ENCODE measurements around the gene MYRIP.

Gene MYRIP

DNA sequence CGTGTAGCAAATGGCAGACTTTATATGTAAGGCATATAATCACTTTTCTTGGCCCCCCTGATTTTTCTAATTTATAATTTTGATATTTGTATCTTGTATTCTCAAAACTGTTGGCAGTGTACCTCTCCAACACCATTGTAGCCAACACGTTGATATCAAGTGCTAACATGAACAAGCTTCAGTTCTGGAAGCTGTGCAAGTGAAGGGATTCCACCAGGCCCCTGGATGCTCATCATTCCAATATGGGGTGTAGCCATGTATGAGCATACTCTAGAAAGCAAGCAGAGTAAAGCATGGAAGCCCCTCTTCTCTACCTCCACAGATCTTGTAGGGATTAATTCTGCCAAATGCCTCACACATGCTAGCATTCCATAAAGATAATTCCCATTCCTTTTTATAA lies 211.3 kb downstream of the MYRIP start:
- Histone ChIP-seq H3K4me1 (ENCODE audit: control insufficient read depth, insufficient read depth, low read depth, low read length) (no peaks in the 10 kb centered on the region), H3K4me2 (ENCODE audit: low read length, poor library complexity, severe bottlenecking) (no peak overlapping the region), H3K79me1 (replicated peaks; ENCODE audit: low read length, poor library complexity, severe bottlenecking) (no peaks in the 10 kb centered on the region), H3K4me3 (ENCODE audit: insufficient read depth in 1 of 2, low read depth in 1 of 2, low read length in 2 of 2) (no peak overlapping the region), H4K8ac (ENCODE audit: low read length) (no peak overlapping the region), H2BK15ac (ENCODE audit: low read depth, poor library complexity, severe bottlenecking) (no peak overlapping the region), H2BK5ac (ENCODE audit: low read depth, low read length, poor library complexity, severe bottlenecking) (no peak overlapping the region), H3K4ac (ENCODE audit: low read depth in 1 of 2, low read length in 2 of 2) (no peak overlapping the region), H3K27ac (ENCODE audit: low read length, poor library complexity, severe bottlenecking) (no peak overlapping the region), H3K14ac (ENCODE audit: low read length in 2 of 2) (no peak overlapping the region), H2AFZ (ENCODE audit: low read depth, low read length) (no peak overlapping the region), H2BK120ac (ENCODE audit: low read depth, low read length) (no peak overlapping the region), H2BK12ac (ENCODE audit: low read length in 2 of 2) (no peak overlapping the region), H3K23ac (ENCODE audit: low read length in 2 of 2) (no peak overlapping the region), H3K27me3 (ENCODE audit: control insufficient read depth in 1 of 2, insufficient read depth in 1 of 2, low read length in 2 of 2) (no peaks in the 10 kb centered on the region), H2AK5ac (ENCODE audit: low read length, severe bottlenecking) (no peak overlapping the region), H3K36me3 (ENCODE audit: control insufficient read depth in 1 of 2, insufficient read depth in 2 of 2, low read depth in 1 of 2, low read length in 2 of 2) (no peaks in the 10 kb centered on the region), H3K9me3 (ENCODE audit: control insufficient read depth, low read length) (peaks cover 17% of the 10 kb centered on the region), H4K91ac (ENCODE audit: low read length) (no peak overlapping the region), H3K9ac (ENCODE audit: low read length) (no peak overlapping the region), H3K18ac (ENCODE audit: low read depth in 1 of 2, low read length in 2 of 2) (no peak overlapping the region)
- WGBS = 62% methylated on average over 1 of the region's 2 CpGs
- no peak for DNase-seq

DNA sequence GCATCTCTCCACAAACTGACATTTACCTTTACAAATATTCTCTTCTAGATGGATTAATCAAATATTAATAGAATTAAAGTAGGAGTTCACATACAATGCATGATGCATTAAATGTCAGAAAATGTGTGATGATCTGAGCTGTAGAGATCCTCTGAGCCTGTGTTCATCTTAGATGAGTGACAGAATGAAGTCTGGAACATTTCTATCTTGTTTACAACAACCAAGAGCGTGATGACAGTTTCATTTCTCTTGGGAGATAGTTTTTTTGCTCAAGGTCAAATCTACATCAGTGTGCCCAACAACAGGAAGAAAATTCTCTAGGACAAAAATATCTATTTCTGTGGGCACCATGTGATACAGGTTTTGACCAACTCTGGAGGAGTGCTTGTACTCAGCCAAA lies 211.9 kb downstream of the MYRIP start:
- Histone ChIP-seq H3K4ac (ENCODE audit: low read depth in 1 of 2, low read length in 2 of 2) (no peak overlapping the region), H2AK5ac (ENCODE audit: low read length, severe bottlenecking) (no peak overlapping the region), H4K91ac (ENCODE audit: low read length) (no peak overlapping the region), H3K27me3 (ENCODE audit: control insufficient read depth in 1 of 2, insufficient read depth in 1 of 2, low read length in 2 of 2) (no peaks in the 10 kb centered on the region), H3K18ac (ENCODE audit: low read depth in 1 of 2, low read length in 2 of 2) (no peak overlapping the region), H2BK120ac (ENCODE audit: low read depth, low read length) (no peak overlapping the region), H3K36me3 (ENCODE audit: control insufficient read depth in 1 of 2, insufficient read depth in 2 of 2, low read depth in 1 of 2, low read length in 2 of 2) (no peaks in the 10 kb centered on the region), H2AFZ (ENCODE audit: low read depth, low read length) (no peak overlapping the region), H3K9ac (ENCODE audit: low read length) (no peak overlapping the region), H3K23ac (ENCODE audit: low read length in 2 of 2) (no peak overlapping the region), H3K27ac (ENCODE audit: low read length, poor library complexity, severe bottlenecking) (no peak overlapping the region), H3K14ac (ENCODE audit: low read length in 2 of 2) (no peak overlapping the region), H2BK5ac (ENCODE audit: low read depth, low read length, poor library complexity, severe bottlenecking) (no peak overlapping the region), H3K9me3 (ENCODE audit: control insufficient read depth, low read length) (peaks cover 18% of the 10 kb centered on the region), H3K4me3 (ENCODE audit: insufficient read depth in 1 of 2, low read depth in 1 of 2, low read length in 2 of 2) (no peak overlapping the region), H4K8ac (ENCODE audit: low read length) (no peak overlapping the region), H2BK15ac (ENCODE audit: low read depth, poor library complexity, severe bottlenecking) (no peak overlapping the region), H3K4me2 (ENCODE audit: low read length, poor library complexity, severe bottlenecking) (no peak overlapping the region), H3K4me1 (ENCODE audit: control insufficient read depth, insufficient read depth, low read depth, low read length) (no peaks in the 10 kb centered on the region), H2BK12ac (ENCODE audit: low read length in 2 of 2) (no peak overlapping the region), H3K79me1 (replicated peaks; ENCODE audit: low read length, poor library complexity, severe bottlenecking) (no peaks in the 10 kb centered on the region)
- no CpG with 5 or more reads among the region's 1 CpG for WGBS
- no peak for DNase-seq

DNA sequence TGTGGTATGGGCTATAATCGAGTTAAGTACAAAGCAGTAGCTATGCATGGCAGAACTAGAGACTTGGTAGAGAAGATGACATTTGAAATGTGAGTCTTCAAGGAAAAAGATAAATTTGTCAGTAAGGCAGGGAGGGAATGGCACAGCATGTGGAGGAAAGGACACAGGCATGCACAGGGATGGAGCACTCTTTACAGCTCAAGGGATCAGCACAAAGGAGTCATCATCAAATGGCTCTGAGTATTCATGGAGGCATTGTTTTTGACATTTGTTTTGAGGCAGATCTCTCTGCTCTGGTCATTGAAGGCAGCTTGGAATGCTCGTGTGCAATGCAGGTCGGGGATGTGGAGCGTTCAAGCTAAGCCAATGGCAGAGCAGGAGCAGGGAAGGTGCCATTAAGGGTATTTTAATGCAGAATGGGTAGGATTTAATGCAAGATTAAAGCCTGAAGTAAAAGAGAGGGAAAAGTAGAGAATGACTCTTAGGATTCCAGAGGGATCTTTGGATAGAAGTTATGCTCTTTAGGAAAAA lies 213.0 kb downstream of the MYRIP start:
- Histone ChIP-seq H3K79me1 (replicated peaks; ENCODE audit: low read length, poor library complexity, severe bottlenecking) (no peaks in the 10 kb centered on the region), H4K8ac (ENCODE audit: low read length) (no peak overlapping the region), H2BK15ac (ENCODE audit: low read depth, poor library complexity, severe bottlenecking) (no peak overlapping the region), H3K23ac (ENCODE audit: low read length in 2 of 2) (no peak overlapping the region), H3K27ac (ENCODE audit: low read length, poor library complexity, severe bottlenecking) (no peak overlapping the region), H3K4me1 (ENCODE audit: control insufficient read depth, insufficient read depth, low read depth, low read length) (no peaks in the 10 kb centered on the region), H3K27me3 (ENCODE audit: control insufficient read depth in 1 of 2, insufficient read depth in 1 of 2, low read length in 2 of 2) (no peaks in the 10 kb centered on the region), H2BK120ac (ENCODE audit: low read depth, low read length) (no peak overlapping the region), H3K36me3 (ENCODE audit: control insufficient read depth in 1 of 2, insufficient read depth in 2 of 2, low read depth in 1 of 2, low read length in 2 of 2) (no peaks in the 10 kb centered on the region), H3K4me3 (ENCODE audit: insufficient read depth in 1 of 2, low read depth in 1 of 2, low read length in 2 of 2) (no peak overlapping the region), H3K14ac (ENCODE audit: low read length in 2 of 2) (no peak overlapping the region), H3K18ac (ENCODE audit: low read depth in 1 of 2, low read length in 2 of 2) (no peak overlapping the region), H3K9ac (ENCODE audit: low read length) (no peak overlapping the region), H3K4me2 (ENCODE audit: low read length, poor library complexity, severe bottlenecking) (no peak overlapping the region), H2BK12ac (ENCODE audit: low read length in 2 of 2) (no peak overlapping the region), H4K91ac (ENCODE audit: low read length) (no peak overlapping the region), H3K4ac (ENCODE audit: low read depth in 1 of 2, low read length in 2 of 2) (no peak overlapping the region), H2AK5ac (ENCODE audit: low read length, severe bottlenecking) (no peak overlapping the region), H2AFZ (ENCODE audit: low read depth, low read length) (no peak overlapping the region), H3K9me3 (ENCODE audit: control insufficient read depth, low read length) (peaks cover 27% of the 10 kb centered on the region), H2BK5ac (ENCODE audit: low read depth, low read length, poor library complexity, severe bottlenecking) (no peak overlapping the region)
- DNase-seq = no peak
- 44% methylated on average over 4 of the region's 4 CpGs for WGBS

DNA sequence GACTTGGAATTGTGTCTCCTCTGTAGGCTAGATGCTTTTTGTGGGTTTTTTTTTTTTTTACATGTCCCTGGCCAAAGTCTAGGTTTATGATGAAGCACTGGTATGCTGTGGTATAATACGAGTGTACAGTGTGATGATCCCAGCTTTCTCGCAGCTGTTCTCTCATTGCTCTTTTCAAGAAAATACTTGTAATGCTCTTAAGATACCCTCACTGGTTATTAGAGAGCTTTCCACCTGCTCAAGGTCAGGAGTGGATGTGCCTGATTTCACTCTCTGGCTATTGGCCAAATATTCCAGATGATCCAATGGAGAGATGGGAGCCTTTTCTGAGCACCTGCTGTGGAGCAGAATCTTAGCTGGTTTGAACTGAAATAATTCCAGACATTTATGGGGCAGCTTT lies 215.1 kb downstream of the MYRIP start:
- no peak overlapping the region for H3K27ac ChIP-seq (ENCODE audit: low read length, poor library complexity, severe bottlenecking)
- H2AK5ac ChIP-seq (ENCODE audit: low read length, severe bottlenecking) = no peak overlapping the region
- no peak overlapping the region for H2BK120ac ChIP-seq (ENCODE audit: low read depth, low read length)
- H2BK5ac ChIP-seq (ENCODE audit: low read depth, low read length, poor library complexity, severe bottlenecking) = no peak overlapping the region
- H3K4me2 ChIP-seq (ENCODE audit: low read length, poor library complexity, severe bottlenecking) = no peak overlapping the region
- H3K4me3 ChIP-seq (ENCODE audit: insufficient read depth in 1 of 2, low read depth in 1 of 2, low read length in 2 of 2) = no peak overlapping the region
- H4K91ac ChIP-seq (ENCODE audit: low read length) = no peak overlapping the region
- H3K36me3 ChIP-seq (ENCODE audit: control insufficient read depth in 1 of 2, insufficient read depth in 2 of 2, low read depth in 1 of 2, low read length in 2 of 2) = no peaks in the 10 kb centered on the region
- no peak overlapping the region for H3K9ac ChIP-seq (ENCODE audit: low read length)
- no peak for DNase-seq
- no peaks in the 10 kb centered on the region for H3K79me1 ChIP-seq (replicated peaks; ENCODE audit: low read length, poor library complexity, severe bottlenecking)
- H3K14ac ChIP-seq (ENCODE audit: low read length in 2 of 2) = no peak overlapping the region
- 89% methylated on average over 2 of the region's 2 CpGs for WGBS
- no peak overlapping the region for H4K8ac ChIP-seq (ENCODE audit: low read length)
- no peak overlapping the region for H2BK12ac ChIP-seq (ENCODE audit: low read length in 2 of 2)
- H3K4me1 ChIP-seq (ENCODE audit: control insufficient read depth, insufficient read depth, low read depth, low read length) = no peaks in the 10 kb centered on the region
- H3K18ac ChIP-seq (ENCODE audit: low read depth in 1 of 2, low read length in 2 of 2) = no peak overlapping the region
- peaks cover 27% of the 10 kb centered on the region for H3K9me3 ChIP-seq (ENCODE audit: control insufficient read depth, low read length)
- H2AFZ ChIP-seq (ENCODE audit: low read depth, low read length) = no peak overlapping the region
- no peak overlapping the region for H3K23ac ChIP-seq (ENCODE audit: low read length in 2 of 2)
- H3K4ac ChIP-seq (ENCODE audit: low read depth in 1 of 2, low read length in 2 of 2) = no peak overlapping the region
- H2BK15ac ChIP-seq (ENCODE audit: low read depth, poor library complexity, severe bottlenecking) = no peak overlapping the region
- H3K27me3 ChIP-seq (ENCODE audit: control insufficient read depth in 1 of 2, insufficient read depth in 1 of 2, low read length in 2 of 2) = no peaks in the 10 kb centered on the region
